CD4-positive, alpha-beta T cell treated with Interleukin-6 at 100 ng/mL for 8 hours (primary cell): ENCODE measurements around the gene EMP1.

Experiments
- DNase-seq: peaks from one replicate; pipeline ENCODE4 v3.0.0-alpha.2; 2020; ENCODE audit warnings: mixed read lengths, low spot score

The EMP1 gene

DNA sequence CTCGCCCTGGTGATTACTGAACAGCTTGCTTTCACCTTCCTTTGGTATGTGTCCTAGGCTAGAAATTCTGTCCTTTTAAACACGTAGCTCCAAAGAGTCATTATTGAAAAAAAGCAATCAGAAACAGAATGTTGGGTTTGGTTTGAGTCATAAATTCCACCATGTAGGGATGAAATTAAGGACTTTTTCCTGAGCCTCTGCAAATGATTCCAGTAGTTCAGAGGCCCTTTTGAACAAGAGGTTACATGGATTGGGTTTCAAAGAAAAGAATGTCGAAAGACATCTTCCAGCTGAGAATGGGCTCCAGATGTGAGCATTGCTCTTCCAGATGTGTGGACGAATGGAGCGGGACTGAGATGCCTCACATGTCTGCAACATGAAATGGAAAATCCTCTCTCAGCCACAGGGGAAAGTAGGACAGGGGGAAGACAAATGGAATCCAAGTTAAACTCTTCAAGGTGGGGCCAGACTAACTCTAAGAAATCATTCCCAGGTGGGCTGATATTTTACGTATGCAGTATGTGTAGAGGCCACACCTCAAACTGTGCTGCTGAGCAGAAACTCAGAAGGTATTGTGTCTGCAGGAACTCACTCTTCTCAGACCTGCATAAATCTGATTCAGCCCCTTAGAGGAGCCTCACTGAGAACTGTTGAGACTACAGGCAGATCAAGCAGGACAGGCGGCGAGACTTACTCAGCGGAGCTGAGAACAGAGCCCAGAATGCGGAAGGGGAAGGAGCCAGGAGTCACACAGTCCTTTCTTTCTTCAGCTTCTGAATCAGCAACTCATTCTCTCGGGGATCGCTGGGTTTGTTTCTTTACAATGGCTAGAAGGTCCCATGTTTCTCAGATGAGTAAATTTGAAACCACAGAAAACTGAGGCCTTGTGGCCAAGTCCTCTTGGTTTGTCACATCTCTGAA, 23.3 kb upstream of the EMP1 start:
- DNase-seq, result peak; percentile 4

DNA sequence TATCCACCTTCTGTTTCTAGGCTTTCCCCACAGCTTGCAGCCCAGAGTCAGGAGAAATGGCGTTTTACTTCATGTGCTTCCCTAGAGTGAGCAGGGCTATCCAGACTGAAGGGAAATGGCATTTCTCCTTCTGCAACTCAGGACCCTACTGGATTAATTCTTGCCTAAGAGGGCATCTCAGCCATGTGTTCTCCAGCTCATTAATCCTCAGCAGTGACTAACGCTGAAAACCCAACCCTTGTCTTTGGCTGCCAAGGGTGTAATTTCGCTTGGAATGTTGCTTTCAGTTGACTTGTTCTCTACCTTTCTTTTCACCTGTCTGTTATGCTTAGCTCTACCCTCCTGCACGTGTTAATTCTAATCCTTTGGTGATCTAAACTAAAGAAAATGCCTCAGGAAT, 21.0 kb upstream of the EMP1 start:
- DNase-seq, result no peak

DNA sequence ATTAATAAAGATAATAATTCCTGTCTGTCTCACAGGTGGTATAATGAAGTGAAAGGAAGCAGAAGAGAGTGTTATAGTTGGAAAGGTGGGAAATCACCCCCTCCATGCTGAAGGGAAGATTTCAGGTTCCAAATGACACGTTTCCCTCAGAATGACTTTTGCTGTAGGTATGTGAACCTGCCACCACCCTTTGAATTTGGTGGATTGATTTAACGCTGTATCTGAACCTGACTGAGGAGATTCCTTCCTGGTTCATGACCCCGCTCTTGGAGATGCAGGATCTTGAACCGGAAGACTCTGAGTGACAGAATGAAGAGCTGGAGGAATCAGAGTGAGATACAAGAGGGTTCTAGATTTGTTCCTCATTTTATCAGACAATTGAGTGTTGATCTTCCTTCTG, 20.3 kb upstream of the EMP1 start:
- DNase-seq, result no peak

DNA sequence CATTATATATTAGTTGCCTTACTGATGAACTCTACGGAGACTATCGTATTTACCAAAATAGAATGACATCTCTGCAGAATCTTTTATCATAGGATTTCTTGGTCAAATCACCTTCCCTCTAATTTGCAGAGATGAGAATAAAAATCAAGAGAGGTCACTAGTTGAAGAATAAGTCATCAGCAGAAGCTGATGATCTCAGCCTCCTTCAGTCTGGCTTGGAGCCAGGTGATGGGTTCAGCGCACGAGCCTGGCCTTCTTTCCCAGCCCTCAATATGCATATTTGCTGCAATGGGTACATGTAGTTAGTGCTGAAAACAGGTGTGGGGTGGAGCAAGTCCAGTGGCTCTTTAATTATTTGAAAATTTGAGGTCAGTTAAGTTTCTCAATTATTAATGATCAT, 19.2 kb upstream of the EMP1 start:
- no peak for DNase-seq

DNA sequence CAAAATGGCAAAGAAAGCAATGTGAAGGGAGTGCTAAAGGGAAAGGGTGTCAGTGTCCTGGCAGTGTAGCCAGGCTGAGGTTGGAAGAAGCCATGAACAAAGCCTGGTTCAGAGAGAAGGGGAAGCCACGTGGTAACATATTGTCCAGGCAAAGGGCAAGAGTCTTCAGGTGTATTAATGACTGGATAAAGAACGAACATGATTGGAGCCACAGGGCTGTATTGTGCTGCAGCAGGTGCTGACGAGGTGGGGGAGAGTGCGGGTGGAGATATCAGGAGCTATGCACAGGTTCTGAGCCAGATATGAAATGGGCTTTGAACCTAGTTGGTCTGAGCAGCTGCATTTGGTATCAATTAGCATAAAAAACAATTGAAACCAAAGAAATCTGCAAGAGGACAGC, 18.6 kb upstream of the EMP1 start:
- no peak for DNase-seq

DNA sequence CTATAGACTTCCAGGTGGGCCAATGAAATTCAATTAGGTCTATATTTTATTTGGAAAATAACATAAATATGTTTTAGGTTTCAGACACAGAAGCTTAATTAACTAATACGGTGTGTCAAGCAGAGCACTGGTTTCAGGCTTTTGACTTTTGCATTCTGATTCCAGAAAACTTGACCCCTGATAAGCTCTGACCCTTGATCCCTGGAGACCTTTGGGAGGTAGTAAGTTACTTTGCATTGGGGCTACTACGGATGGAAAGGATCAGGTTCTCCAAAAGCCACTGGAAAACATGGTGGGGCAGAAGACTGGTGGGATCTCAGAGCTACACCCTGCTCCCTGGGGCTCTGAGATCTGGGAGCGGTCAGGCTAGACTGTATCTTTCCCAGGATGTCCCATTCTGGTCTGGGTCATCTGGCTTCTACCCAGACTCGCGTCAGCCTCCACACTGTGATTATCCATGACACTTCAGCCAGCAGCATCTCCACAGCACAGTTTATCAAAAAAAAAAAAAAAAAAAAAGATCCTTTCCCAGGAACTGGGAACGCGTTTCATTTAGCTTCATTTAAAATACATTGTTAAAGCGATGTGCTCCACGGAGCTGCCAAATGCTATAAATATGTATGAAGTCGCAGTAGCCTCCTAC, 17.8 kb upstream of the EMP1 start:
- DNase-seq, result no peak

DNA sequence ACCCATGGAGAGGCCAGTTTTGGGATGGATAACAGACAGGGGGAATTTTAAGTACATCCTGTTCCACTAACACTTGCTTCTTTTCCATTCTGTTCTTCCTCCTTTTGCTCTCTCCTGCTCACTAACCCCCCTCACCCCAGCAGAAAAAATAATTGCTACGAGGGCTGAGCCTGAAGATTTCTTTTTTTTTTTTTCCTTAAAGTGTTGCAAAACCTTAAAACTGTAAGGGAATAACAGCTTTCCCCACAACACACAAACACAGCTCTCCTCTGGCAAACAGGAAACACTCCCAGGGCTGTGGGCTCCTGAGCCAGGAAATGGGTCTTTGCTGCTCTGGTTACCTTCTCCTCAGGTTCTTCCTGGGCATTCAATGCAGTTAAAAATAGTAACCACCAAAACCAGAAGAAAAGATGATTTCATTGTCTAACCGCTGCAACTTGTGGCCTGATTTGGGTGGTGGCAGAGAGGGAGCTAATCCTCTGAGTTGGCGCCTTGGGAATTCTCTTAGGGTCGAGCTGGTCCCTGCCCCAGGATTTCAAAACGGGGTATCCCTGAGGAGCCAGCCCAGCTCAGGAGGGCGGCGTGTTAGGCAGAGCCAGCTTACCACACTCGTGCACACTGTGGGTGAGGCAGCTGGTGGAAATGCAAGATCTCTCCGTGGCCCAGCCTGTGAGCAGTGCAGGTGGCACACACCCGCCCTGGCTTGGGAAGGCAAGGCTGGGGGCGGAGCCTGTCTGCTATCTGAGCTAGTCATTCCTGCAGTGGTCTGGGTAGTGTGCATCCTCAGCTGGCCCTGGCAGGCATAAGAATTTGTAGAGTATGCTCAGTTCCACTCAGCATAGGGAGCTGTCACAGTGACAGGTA, 17.1 kb upstream of the EMP1 start:
- DNase-seq, result peak; percentile 53

DNA sequence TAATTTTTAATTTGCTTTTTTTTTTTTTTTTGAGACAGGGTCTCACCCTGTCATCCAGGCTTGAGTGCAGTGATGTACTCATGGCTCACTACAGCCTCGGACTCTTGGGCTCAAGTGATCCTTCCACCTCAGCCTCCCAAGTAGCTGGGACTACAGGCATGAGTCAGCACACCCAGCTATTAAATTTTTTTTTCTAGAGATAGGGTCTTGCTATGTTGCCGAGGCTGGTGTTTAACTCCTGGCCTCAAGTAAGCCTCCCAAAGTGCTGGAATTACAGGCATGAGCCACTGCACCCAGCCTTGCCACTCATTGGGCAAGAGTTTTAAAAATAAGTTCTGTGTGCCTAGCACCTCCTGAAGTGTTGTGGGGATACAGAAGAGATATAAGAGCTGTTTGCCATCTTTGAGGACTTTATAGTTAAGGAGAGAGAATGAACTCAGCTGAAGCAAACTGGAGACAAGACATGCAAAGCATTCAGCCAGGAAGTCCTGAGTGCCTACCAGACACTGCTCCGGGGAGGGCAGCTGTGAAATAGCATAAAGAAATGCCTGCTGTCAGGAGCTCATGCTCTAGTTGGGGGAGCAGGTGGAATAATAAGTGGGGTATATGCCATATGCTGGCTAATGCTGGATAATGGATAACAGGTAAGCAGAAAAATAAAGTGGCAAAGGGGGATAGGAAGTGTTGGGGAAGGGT, 15.0 kb upstream of the EMP1 start:
- DNase-seq, result no peak

DNA sequence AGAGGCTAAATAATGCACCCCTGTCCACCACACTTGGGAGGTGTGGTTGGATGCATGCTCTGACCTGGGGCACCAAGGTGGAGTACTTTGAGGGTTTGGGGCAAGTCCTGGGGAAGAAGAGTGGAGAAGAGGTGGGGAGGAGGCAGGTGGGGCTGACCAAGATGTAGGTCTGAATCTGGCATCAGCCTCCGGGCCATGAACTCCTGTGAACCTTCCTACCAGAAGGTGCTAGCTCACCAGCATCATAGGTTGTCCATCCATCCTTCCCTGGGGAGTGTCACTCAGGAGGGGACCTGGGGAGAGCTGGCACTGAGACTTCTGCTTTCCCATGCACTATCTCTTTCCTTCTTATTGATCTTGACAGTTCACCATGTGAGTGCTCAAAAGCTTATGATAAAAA, 13.6 kb upstream of the EMP1 start:
- DNase-seq, result no peak

DNA sequence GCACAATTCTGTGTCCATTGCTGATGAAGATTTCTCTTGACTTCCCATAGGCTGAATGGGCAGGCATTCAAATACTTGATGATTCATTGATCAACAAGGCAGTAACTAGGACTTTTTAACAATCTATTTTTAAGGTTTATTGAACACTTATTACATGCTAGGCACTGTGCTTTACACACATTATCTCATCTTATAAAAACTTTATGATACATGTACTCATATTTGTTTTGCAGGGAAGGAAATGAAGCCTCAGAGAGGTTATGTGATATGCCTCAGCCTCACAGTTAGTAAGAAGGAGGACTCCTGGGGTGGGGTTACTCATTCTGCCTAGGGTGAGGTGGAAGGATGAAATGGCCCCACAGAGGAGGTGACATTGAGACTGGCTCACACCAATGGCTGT, 12.9 kb upstream of the EMP1 start:
- no peak for DNase-seq

DNA sequence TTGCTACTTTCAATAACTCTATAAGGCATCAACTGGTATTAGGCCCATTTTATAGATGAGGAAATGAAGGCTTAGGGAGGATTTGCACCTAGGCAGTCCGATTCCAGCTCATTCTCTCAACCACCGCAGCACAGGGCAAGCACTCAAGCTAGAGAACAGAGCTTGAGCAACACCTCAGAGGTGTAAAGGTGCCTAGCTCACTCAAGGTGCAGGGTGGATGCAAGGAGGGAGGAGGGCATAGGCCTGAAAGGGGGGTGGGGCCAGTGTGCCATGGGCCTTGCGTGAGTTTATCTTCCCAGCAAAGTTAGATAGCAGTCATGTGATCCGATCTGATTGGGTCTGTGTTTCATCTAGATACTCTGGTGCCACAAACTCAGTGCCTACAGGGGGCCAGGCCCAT, 10.2 kb upstream of the EMP1 start:
- DNase-seq, result no peak

DNA sequence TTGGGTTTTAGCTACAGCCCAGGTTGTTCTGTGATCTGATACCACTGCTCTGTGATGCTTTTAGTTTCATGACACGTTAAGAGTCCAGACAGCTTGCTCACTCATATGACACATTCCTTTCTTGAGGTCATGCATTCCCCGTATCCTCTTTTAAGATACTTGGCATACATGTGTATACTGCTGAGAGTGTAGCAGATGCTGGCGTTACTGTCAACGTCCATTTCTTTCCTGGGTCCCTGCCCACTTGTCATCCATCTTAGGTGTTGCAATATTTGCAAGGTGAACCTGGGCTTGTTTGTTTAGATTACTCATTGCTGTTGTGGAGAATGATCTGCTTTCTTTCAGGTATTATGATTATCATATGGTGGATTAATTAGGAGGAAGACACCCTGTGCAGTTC, 9.1 kb upstream of the EMP1 start:
- DNase-seq, result no peak

DNA sequence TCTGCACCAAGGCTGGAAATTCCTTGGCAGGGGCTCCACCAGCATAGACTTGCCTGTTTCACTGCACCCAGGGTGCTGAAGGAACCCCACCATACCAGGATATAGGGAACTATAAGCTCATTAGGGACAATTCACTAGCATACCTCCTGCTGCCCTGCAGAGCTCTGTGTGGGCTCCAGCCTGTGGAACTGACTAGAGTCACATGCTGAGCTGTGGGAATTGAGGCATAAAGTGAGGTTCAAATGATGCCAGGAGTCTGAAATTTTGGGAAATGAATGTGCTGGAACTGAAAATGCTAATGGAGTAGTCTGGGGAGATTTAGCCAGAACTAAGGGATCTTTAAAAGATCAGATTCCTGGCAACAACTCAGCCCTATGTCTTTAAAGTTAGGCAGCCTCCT, 7.3 kb upstream of the EMP1 start:
- DNase-seq, result no peak

DNA sequence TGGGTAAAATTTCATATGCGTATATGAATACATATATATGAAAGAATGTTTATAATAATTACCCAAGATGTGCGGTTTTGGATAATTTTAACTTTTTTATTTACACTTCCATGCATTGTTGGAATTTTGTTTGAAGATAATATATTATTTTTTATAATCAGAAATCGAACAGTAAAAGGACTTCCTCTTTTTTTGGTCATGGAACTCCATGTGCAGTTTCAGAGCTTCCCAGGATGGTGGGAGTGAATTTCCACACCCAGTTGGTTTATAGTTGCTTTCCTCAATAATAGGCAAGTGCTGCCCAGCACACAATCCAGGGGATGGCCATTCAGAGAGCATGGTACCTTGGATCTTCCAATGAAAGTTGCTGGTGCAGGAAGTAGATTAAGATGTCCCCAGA, 6.3 kb upstream of the EMP1 start:
- DNase-seq, result no peak

DNA sequence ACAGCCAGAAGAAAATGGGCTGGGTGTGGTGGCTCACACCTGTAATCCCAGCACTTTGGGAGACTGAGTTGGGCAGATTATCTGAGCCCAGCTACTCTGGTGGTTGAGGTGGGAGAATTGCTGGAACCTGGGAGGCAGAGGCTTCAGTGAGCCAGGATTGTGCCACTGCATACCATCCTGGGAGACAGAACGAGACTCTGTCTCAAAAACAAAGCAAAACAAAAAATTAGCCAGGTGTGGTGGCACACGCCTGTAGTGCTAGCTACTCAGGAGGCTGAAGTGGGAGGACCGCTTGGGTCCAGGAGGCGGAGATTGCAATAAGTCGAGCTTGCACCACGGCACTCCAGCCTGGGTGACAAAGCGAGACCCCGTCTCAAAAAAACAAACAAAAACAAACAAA, 3.8 kb upstream of the EMP1 start:
- no peak for DNase-seq

DNA sequence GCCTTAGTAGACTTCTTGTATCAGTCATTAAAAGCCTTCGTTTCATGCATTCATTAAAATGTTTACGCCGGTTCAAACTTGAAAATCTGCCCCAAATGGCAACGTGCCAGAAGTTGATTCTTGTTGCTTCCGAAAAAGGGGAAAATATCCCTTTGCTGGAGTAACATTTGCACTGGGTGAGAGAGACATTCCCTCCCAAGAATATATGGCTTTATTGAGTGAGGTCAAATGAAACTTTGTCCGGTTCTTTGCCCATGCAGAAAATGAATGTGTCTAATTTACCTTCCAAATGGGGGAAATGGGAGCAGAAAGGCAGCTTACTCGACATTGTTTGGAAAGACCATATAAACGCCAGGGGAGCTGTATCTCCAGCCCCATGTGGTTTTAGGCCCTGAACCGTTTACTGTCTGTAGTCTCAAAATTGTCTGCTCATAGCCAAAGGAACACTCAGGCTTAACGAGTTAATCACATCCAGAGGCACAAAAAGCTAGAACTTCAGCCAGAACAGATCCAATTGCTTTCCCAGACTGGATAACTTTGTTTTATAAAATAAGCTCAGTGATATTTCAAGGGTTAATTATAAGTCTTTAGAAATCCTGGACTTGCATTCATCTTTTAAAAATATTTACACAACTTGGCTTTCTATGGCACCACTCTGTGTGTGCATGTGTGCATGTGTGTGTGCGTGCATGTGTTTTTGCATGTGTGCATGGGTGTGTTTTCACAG, 2.9 kb upstream of the EMP1 start:
- no peak for DNase-seq

DNA sequence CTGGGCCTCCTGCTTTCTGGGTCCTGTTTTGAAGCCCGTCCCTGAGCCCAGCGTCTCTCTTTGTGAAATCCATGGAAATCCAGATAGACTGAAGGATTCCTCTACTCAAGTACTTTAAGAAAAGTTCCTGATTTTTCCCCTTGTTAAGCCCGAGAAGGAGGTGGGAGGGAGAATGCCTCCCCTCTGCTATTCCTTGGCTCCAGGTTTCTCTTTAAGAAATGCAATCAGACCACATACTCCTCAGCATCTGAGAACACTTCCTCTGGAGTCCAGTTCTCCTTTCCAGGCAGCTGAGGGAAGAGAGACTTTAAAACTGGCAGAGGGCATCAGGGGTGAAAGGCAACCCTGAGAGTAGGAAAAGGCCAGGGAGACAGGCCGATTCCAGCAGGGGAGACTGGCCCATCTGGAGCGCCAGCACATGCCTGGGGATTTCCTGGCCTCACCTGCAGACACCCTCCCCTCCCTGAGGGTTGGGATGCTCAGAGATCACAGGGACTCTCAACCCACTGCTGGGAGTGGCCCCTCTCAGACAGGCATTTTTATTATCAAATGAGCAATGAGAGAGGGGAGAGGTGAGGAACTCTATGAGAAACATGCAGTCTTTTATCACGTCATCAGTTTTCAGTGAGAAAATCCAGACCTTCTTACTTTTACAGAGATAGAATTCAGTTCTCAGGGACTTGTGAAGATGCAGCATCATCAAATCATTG, 2.0 kb upstream of the EMP1 start:
- no peak for DNase-seq

DNA sequence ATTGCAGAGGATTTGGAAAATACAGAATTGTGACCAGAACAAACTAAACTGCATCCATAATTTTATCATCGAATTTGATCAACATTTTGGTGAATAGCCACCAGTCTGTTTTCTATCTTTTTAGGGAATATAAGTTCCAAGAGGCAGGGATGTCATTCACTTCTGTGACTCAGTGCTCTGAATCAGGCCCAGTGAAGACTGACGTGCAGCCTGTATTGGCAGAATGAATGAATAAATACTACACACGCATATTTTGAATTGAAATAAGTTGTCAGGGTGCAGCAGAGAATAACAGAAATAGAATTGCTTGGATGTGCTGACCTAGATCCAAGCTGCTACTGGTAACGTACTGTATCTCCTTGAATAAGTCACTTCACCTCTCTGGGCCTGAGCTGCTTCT, 1.3 kb upstream of the EMP1 start:
- no peak for DNase-seq

DNA sequence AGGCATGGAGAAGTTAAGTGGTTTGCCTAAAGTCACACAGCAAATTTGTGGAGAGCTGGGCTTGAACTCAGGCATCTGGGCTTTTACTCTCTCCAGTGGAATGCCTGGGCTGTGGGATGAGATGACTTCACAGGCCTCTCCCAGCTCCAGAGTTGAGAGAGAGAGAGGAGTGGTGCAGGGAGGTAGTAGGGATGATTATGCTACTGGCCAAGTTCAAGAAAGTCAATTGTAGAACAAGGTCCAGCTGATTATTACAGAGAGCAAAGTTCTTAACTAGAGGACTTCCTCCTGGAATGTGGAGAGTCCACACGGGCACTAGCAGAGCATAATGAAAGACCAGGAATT, 769 bp upstream of the EMP1 start:
- DNase-seq, result no peak

DNA sequence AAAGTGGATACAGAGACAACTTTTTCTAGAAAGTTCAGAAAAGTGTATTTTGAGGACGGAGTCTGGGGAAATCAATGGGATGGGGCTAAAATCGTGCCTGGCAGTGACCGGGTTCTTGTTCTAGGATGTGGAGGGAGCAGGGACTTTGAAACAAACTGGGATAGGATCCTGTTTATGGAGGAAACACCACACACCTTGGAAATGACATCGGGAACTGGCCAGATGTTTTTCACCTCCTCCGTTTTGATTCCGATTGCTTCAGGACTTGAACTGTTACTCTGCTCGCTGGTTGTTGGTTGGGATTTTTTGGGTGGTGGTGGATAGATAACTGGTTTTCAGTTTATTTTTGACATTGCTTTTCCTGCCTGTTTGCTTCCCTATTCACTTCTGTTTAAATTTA, 506 bp downstream of the EMP1 start:
- no peak for DNase-seq

DNA sequence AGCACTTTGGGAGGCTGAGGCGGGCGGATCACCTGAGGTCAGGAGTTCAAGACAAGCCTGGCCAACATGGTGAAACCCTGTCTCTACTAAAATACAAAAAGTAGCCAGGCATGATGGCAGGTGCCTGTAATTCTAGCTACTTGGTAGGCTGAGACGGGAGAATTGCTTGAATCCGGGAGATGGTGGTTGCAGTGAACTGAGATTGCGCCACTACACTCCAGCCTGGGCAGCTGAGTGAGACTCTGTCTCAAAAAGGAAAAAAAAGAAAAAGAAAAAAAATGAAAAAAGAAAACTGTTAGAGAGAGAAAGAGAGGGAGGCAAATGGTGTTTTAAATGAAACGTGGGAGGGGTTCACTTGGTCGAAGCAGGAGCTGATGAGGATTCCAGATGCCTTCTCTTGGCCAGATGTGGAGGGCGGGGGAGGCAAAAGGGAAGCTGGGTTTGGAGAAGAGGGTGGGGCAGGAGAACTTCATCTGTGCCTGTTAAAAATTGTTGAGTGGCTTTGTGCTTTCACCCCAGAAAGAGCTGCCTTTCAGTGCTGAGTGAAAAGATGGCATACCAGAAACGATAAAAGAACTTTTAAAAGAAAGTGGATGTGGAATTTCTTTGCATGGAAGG, 1.1 kb downstream of the EMP1 start:
- no peak for DNase-seq
